Tongue (tissue), 2 donors: Measurements from ENCODE around the gene CYB5R3. TPM values are rescaled to one million over a fixed set of nuclear protein-coding genes. Genes with fewer than 3 reads are reported as not detected.
A peak's percentile ranks its signal among the peaks of the same experiment; 100 is the strongest.

ENCODE experiments used
- DNase-seq: peaks from one replicate; pipeline ENCODE4 v3.0.0-alpha.2; 2015
- total RNA-seq: library from RNA; depleted of rRNA; stranded (reverse); fragments of >200 nt; gene quantifications from one replicate; pipeline ENCODE4 v1.2.3, GENCODE V29; 2014

Gene CYB5R3
- total RNA-seq = 62.8 TPM

GRCh38 chr22:42649246-42650099 is at the start of gene CYB5R3:
Gene CYB5R3 (minus strand): TSS chr22:42649392. CDS start chr22:42649315, 77 bp downstream.
- DNase-seq = peak; percentile 93

GRCh38 chr22:42697542-42698013 is 48.4 kb upstream of the CYB5R3 start:
- peak; percentile 90 for DNase-seq

- peak; percentile 32 for DNase-seq
These were observed 47.3 kb upstream of the CYB5R3 start for GRCh38 chr22:42696331-42696967.

GRCh38 chr22:42695294-42695693 is 46.1 kb upstream of the CYB5R3 start:
- DNase-seq = no peak

- DNase-seq = no peak
These were observed 44.8 kb upstream of the CYB5R3 start for GRCh38 chr22:42693763-42694683.

- DNase-seq = no peak
These were observed 44.0 kb upstream of the CYB5R3 start for GRCh38 chr22:42693055-42693762.

GRCh38 chr22:42692239-42693054 is 43.3 kb upstream of the CYB5R3 start:
- DNase-seq = no peak

GRCh38 chr22:42691440-42691839 is 42.2 kb upstream of the CYB5R3 start:
- DNase-seq = no peak

GRCh38 chr22:42688241-42689211 is 39.3 kb upstream of the CYB5R3 start:
- peak; percentile 99 for DNase-seq

GRCh38 chr22:42686756-42687491 is 37.7 kb upstream of the CYB5R3 start:
- peak; percentile 34 for DNase-seq

- peak; percentile 93 for DNase-seq
These were observed 36.9 kb upstream of the CYB5R3 start for GRCh38 chr22:42685941-42686653.

GRCh38 chr22:42684462-42685195 is 35.4 kb upstream of the CYB5R3 start:
- DNase-seq = no peak

- peak; percentile 62 for DNase-seq
These were observed 34.5 kb upstream of the CYB5R3 start for GRCh38 chr22:42683578-42684283.

GRCh38 chr22:42682113-42682851 is 33.1 kb upstream of the CYB5R3 start:
- no peak for DNase-seq

- DNase-seq = no peak
These were observed 31.5 kb upstream of the CYB5R3 start for GRCh38 chr22:42680648-42681047.

- no peak for DNase-seq
These were observed 30.5 kb upstream of the CYB5R3 start for GRCh38 chr22:42679691-42680090.
